GM12878 (cell line): ENCODE results near the gene APPL2. TPM values are rescaled to one million over a fixed set of nuclear protein-coding genes. Genes with fewer than 3 reads are reported as not detected.

Experiments used
- ATAC-seq: fragments of 200-7000 bp; cut with Tn5 transposase; 3 replicates; pipeline ENCODE4 v1.9.1; 2020; ENCODE audit warnings: mild to moderate bottlenecking, moderate library complexity
- BruUV-seq: library from RNA; stranded (reverse); fragments of 400-500 nt; replicated peaks from 2 replicates; lab custom pipeline; 2021; lab: Mats Ljungman, UMichigan
- CTCF ChIA-PET: fragments of 300-600 bp; sonication (Branson Sonifier 250); formaldehyde crosslinking; extraction: SDS; loops from one replicate; lab custom pipeline; 2021; ENCODE audit warnings: inconsistent platforms; lab: Yijun Ruan, JAX
- POLR2A ChIA-PET: fragments of 350-600 bp; formaldehyde crosslinking; extraction: SDS; loops from one replicate; lab custom pipeline; 2021; ENCODE audit warnings: inconsistent platforms; lab: Charles Lee
- RAD21 ChIA-PET: fragments of 300-600 bp; sonication (Branson Sonifier 250); formaldehyde crosslinking; loops from one replicate; lab custom pipeline; 2023; ENCODE audit warnings: antibody characterized with exemption; ENCODE audit not compliant: unreplicated experiment; lab: Charles Lee
- SMC1A ChIA-PET: fragments of 300-600 bp; sonication (Branson Sonifier 250); formaldehyde crosslinking; loops from one replicate; lab custom pipeline; 2023; ENCODE audit not compliant: unreplicated experiment, uncharacterized antibody; lab: Charles Lee
- DNase-seq: peaks from one replicate; pipeline ENCODE4 v3.0.0-alpha.2; 2011; ENCODE audit warnings: low read depth, low spot score
- FAIRE-seq: peaks from 3 replicates; lab custom pipeline; 2011; peaks lifted over from hg19 to GRCh38; lab: Jason Lieb, UNC
- H2AFZ ChIP-seq: 2 replicates; pipeline ENCODE4 v1.6.0; 2011; ENCODE audit warnings: low read depth, low read length, control low read depth; ENCODE audit not compliant: control insufficient read depth
- H3K27ac ChIP-seq: 2 replicates; pipeline ENCODE4 v1.5.1; 2011; ENCODE audit warnings: control low read depth; ENCODE audit not compliant: control insufficient read depth, insufficient read depth
- H3K27me3 ChIP-seq, 2 experiments: replicated peaks in 1 of 2; 2 replicates each; pipeline versions ENCODE4 v1.6.0 to v1.6.1; 2011; ENCODE audit warnings: low read length in 1 of 2; ENCODE audit not compliant: control insufficient read depth in 2 of 2, insufficient read depth in 2 of 2
- H3K36me3 ChIP-seq, 2 experiments: 2 replicates each; pipeline ENCODE4 v1.5.1; 2011; ENCODE audit warnings: low read length in 1 of 2; ENCODE audit not compliant: control insufficient read depth in 2 of 2, insufficient read depth in 2 of 2
- H3K4me1 ChIP-seq: 2 replicates; pipeline ENCODE4 v1.6.1; 2011; ENCODE audit warnings: mild to moderate bottlenecking, low read length, moderate library complexity, mixed read lengths; ENCODE audit not compliant: control insufficient read depth, insufficient read depth
- H3K4me2 ChIP-seq: 2 replicates; pipeline ENCODE4 v1.6.0; 2011; ENCODE audit warnings: control low read depth; ENCODE audit not compliant: control insufficient read depth, insufficient read depth
- H3K4me3 ChIP-seq: fragments of 200-600 bp; sonication (generic); 2 replicates; pipeline ENCODE4 v1.5.1; 2016
- H3K79me2 ChIP-seq: 2 replicates; pipeline ENCODE4 v1.6.0; 2011; ENCODE audit warnings: low read length; ENCODE audit not compliant: control insufficient read depth, insufficient read depth
- H3K9ac ChIP-seq: 2 replicates; pipeline ENCODE4 v1.8.0; 2011; ENCODE audit warnings: low read length, control low read depth, mixed read lengths; ENCODE audit not compliant: control insufficient read depth, insufficient read depth
- H3K9me3 ChIP-seq: replicated peaks from 3 replicates; pipeline ENCODE4 v1.5.1; 2011; ENCODE audit warnings: mild to moderate bottlenecking, low read length; ENCODE audit not compliant: control insufficient read depth, insufficient read depth
- H4K20me1 ChIP-seq: 2 replicates; pipeline ENCODE4 v1.6.0; 2011; ENCODE audit not compliant: control insufficient read depth, insufficient read depth
- HDGF ChIP-seq: fragments of 450-650 bp; IDR thresholded peaks from 2 replicates; pipeline ENCODE4 v1.6.1; 2016; ENCODE audit warnings: antibody characterized with exemption
- IKZF2 ChIP-seq, 2 experiments: fragments of 450-650 bp; IDR thresholded peaks; 2 replicates each; pipeline ENCODE4 v1.6.1; 2017; ENCODE audit warnings: mild to moderate bottlenecking in 2 of 2, moderate library complexity in 2 of 2
- IRF5 ChIP-seq: fragments of 450-650 bp; IDR thresholded peaks from 2 replicates; pipeline ENCODE4 v1.6.1; 2017; ENCODE audit warnings: borderline replicate concordance
- MYC ChIP-seq: IDR thresholded peaks from 2 replicates; pipeline ENCODE4 v1.6.1; 2011; ENCODE audit warnings: mild to moderate bottlenecking, low read length, moderate library complexity, inconsistent platforms; ENCODE audit not compliant: insufficient read depth, insufficient replicate concordance, insufficient read length, severe bottlenecking
- PAX5 ChIP-seq: IDR thresholded peaks from 2 replicates; pipeline ENCODE4 v1.6.1; 2011; ENCODE audit warnings: low read depth, low read length, borderline replicate concordance
- SREBF1 ChIP-seq: IDR thresholded peaks from 2 replicates; pipeline ENCODE4 v1.6.1; 2012; ENCODE audit warnings: mild to moderate bottlenecking, low read length
- WGBS: methylation state at CpG from one replicate; pipeline ENCODE4 v1.1.6; 2016; ENCODE audit warnings: low lambda C conversion rate; ENCODE audit not compliant: insufficient replicate concordance, insufficient coverage; ENCODE audit errors: missing lambda C conversion rate; 5-methylcytosine and 5-hydroxymethylcytosine counted together
- in situ Hi-C: fragments of 300-500 bp; cut with MboI; formaldehyde crosslinking; loops from 9 replicates; pipeline ENCODE4 v1.14.3; 2018; ENCODE audit warnings: mixed read lengths
- intact Hi-C: fragments of 100-400 bp; cut with micrococcal nuclease; formaldehyde crosslinking; loops from one replicate; pipeline ENCODE4 v1.14.2; 2022; ENCODE audit not compliant: unreplicated experiment
- polyA plus RNA-seq, 11 experiments: library from polyadenylated mRNA; depleted of rRNA in 4 of 11; unstranded in 6 of 11; stranded (reverse) in 5 of 11; fragments of >200 nt; fragmentation: Nextera tagmentation in 4 of 11; fragmentation: Illumina TruSeq in 1 of 11; extraction: Ambion mirVana in 4 of 11; extraction: Trizol in 1 of 11; gene quantifications; 1 replicate in 1 of 11; 2 replicates in 10 of 11; pipeline versions ENCODE4 v1.2.1 to v1.2.3, GENCODE V29; 2011 to 2016; ENCODE audit warnings: inconsistent platforms in 2 of 11, missing spikeins in 2 of 11, low read depth in 1 of 11
- total RNA-seq, 4 experiments: library from RNA; depleted of rRNA in 3 of 4; stranded (reverse); fragments of >200 nt in 3 of 4; fragmentation: Illumina TruSeq in 1 of 4; extraction: Trizol in 1 of 4; gene quantifications; 2 replicates each; pipeline versions ENCODE4 v1.2.1 to v1.2.3, GENCODE V29; 2013 to 2021
- TF ChIP-seq, protein P1 (sequence below): fragments of 450-650 bp; formaldehyde crosslinking; IDR thresholded peaks from 2 replicates; pipeline ENCODE4 v1.5.0; 2022; ENCODE audit warnings: mild to moderate bottlenecking, missing genetic modification characterization

The APPL2 gene
- total and polyA plus RNA-seq, 10 of the 15 experiments (the other 5 are each of a cell fraction or from before 2014, with no cell fraction given): 1.9 to 14.2 (median 7.5) TPM

DNA sequence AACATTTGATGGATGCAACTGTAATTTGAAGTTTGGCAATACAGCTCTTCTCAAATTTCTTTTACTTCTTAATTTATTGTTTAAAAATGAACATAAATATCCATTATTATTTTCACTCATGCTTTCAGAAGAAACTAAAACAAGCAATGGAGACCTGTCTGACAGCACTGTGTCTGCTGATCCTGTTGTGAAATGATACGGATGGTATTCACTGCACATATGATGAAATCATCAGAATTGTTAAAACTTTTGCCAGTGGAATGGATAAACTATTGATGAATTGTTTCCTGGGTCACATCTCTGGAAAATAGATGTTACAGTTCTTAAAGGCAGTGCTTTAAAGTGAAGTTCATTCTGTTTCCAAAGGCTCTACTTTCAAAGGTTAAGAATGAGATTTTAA is 69.2 kb downstream of the APPL2 start:
- RAD21 ChIA-PET: no interaction called here
- SMC1A ChIA-PET: interaction anchor here (1.7 to 1.9 kb wide), 2 partner anchors 9 to 52 kb away, joined by 3 to 4 read pairs; no protein-coding TSS in a partner anchor
- 96% methylated on average over 1 of the region's 1 CpG for WGBS
- CTCF ChIA-PET: no interaction called here
- no peak overlapping the region for H3K27ac ChIP-seq
- POLR2A ChIA-PET: no interaction called here
- no peaks in the 10 kb centered on the region for H3K9me3 ChIP-seq
- peaks cover 1 to 22% of the 10 kb centered on the region in 2 experiments for H3K36me3 ChIP-seq
- no peak for TF ChIP-seq IRF5
- TF ChIP-seq HDGF: no peak
- no peak for TF ChIP-seq MYC
- no peak for TF ChIP-seq PAX5
- no peak for TF ChIP-seq SREBF1
- no peak for TF ChIP-seq IKZF2 (IDR thresholded peaks at IDR 0.05)
- TF ChIP-seq, protein P1, sequence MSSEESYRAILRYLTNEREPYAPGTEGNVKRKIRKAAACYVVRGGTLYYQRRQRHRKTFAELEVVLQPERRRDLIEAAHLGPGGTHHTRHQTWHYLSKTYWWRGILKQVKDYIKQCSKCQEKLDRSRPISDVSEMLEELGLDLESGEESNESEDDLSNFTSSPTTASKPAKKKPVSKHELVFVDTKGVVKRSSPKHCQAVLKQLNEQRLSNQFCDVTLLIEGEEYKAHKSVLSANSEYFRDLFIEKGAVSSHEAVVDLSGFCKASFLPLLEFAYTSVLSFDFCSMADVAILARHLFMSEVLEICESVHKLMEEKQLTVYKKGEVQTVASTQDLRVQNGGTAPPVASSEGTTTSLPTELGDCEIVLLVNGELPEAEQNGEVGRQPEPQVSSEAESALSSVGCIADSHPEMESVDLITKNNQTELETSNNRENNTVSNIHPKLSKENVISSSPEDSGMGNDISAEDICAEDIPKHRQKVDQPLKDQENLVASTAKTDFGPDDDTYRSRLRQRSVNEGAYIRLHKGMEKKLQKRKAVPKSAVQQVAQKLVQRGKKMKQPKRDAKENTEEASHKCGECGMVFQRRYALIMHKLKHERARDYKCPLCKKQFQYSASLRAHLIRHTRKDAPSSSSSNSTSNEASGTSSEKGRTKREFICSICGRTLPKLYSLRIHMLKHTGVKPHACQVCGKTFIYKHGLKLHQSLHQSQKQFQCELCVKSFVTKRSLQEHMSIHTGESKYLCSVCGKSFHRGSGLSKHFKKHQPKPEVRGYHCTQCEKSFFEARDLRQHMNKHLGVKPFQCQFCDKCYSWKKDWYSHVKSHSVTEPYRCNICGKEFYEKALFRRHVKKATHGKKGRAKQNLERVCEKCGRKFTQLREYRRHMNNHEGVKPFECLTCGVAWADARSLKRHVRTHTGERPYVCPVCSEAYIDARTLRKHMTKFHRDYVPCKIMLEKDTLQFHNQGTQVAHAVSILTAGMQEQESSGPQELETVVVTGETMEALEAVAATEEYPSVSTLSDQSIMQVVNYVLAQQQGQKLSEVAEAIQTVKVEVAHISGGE (CRISPR knock-in tag): no peak
- H3K4me3 ChIP-seq: no peak overlapping the region
- no peak for FAIRE-seq
- H3K4me2 ChIP-seq: no peak overlapping the region
- no TSS peak for BruUV-seq
- H3K4me1 ChIP-seq: no peaks in the 10 kb centered on the region
- in situ Hi-C loops: no loop called here
- no peak overlapping the region for H2AFZ ChIP-seq
- no peak for ATAC-seq
- no peak for DNase-seq
- H4K20me1 ChIP-seq: no peaks in the 10 kb centered on the region
- H3K27me3 ChIP-seq: no peaks in the 10 kb centered on the region
- H3K79me2 ChIP-seq: no peaks in the 10 kb centered on the region
- intact Hi-C loops: loop anchor here (5.0 kb wide), 1 partner anchor 216 kb away; no protein-coding TSS in a partner anchor
- no peak overlapping the region for H3K9ac ChIP-seq
